ENCODE results near the gene TTC17. TPM values are rescaled to one million over a fixed set of nuclear protein-coding genes. Genes with fewer than 3 reads are reported as not detected.
"Not testable (repeated sequence)": the region's sequence is repeated elsewhere in the genome, so short reads cannot be mapped to it uniquely, and the experiment has no call there.

TTC17 gene
- total RNA-seq = 28.6 TPM
- long read RNA-seq, full-length matches to known transcripts = 12 of 67 reads
- long read RNA-seq, partial matches to known transcripts = 10 of 67 reads
- long read RNA-seq, other reads (novel, unspliced or antisense) = 45 of 67 reads

DNA sequence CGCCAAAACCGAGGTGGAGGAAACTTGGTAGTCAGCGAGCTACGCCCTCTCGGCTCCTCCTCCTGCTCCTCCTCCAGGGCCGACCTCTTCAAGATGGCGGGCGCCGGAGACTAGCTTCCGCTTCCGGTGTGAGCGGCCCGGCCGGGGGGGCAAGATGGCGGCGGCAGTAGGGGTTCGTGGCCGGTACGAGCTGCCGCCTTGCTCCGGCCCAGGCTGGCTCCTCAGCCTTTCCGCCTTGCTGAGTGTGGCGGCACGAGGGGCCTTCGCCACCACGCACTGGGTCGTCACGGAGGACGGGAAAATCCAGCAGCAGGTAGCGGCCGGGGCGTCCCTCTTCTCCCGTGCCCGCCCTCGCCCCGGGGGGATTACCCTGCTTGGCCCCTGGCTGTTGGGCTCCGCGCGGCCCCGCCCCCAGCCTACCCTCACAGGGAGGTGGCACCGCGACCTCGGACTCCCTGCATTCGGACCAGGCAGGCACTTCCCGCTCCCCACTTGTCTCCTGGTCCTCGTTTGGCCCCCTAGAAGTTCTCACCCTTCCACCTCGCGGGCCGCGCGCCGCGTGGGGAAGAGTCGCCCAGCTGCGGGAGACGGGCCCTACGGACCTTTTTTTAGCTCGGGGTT, at the start of gene TTC17:
Gene TTC17, plus strand, starts transcription at position 120 of the 621 bp plus-strand sequence. Its CDS starts 35 bp downstream, at position 155.
- intact Hi-C loops (cut with DNase I) = no loop called here
- DNase-seq = peak; percentile 98
- ATAC-seq (ENCODE audit: poor library complexity) = peak; percentile 99

GRCh38 chr11:43311791-43312607, 46.7 kb upstream of the TTC17 start, which contains the start of gene API5:
Gene API5 (plus strand): TSS chr11:43311996. CDS start chr11:43312128, 132 bp downstream.
- intact Hi-C loops (cut with DNase I) = no loop called here
- ATAC-seq (ENCODE audit: poor library complexity) (peak; percentile 100), DNase-seq (peak; percentile 95)

- intact Hi-C loops (cut with DNase I) = no loop called here
- no peak for ATAC-seq (ENCODE audit: poor library complexity)
- DNase-seq = no peak
Observed at GRCh38 chr11:43315966-43316365, 42.8 kb upstream of the TTC17 start.

DNA sequence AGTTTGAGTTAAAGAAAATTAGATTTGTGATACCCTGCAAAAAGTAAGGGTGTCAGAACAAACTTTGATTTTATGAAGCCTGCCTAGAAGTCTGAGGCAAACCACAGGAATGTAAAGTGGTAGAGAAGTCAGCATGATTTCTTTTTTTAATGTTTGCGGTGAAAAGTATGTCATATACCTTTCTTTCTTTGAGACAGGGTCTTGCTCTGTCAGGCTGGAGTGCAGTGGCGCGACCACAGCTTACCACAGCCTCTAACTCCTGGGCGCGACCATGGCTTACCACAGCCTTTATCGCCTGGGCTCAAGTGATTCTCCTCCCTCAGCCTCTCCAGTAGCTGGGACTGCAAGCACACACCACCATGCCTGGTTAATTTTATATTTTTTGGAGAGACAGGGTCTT, 42.3 kb upstream of the TTC17 start:
- DNase-seq (no peak), ATAC-seq (ENCODE audit: poor library complexity) (no peak)
- intact Hi-C loops (cut with DNase I) = no loop called here

DNA sequence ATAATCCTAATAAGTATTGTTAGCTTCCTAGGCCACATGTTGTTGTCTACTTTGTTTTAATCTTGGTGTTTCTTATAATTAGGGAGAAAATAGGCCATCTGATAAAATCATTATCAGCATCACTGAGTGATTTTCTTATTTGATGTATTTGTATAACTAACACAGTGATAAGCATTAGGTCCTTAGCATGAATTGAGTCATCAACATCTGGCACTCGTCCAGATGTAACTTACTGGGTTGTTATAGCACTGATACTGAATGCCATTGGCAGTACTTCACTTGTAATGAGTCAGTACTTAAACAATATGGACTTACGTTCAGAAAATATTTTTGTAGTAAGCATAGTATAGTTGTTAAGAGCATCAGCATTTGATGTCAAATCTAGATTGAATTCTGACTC, 30.7 kb upstream of the TTC17 start:
- DNase-seq (no peak), ATAC-seq (ENCODE audit: poor library complexity) (no peak)
- intact Hi-C loops (cut with DNase I) = no loop called here

DNA sequence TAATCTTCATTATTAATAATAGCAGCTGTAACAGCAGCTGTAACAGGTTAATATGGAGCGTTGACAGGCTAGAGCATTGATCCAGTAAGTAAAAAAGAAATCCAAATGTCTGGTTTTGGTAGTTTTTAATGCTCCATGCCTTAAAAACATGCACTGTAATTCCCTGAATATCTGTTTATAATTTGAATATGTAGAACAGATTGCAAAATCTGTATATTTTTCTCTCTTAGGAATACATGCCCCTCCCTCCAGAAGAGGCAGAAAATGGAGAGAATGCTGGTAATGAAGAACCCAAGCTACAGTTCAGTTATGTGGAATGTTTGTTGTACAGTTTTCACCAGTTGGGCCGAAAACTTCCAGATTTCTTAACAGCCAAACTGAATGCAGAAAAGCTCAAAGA, 30.2 kb upstream of the TTC17 start:
- DNase-seq = no peak
- no peak for ATAC-seq (ENCODE audit: poor library complexity)
- intact Hi-C loops (cut with DNase I) = no loop called here

DNA sequence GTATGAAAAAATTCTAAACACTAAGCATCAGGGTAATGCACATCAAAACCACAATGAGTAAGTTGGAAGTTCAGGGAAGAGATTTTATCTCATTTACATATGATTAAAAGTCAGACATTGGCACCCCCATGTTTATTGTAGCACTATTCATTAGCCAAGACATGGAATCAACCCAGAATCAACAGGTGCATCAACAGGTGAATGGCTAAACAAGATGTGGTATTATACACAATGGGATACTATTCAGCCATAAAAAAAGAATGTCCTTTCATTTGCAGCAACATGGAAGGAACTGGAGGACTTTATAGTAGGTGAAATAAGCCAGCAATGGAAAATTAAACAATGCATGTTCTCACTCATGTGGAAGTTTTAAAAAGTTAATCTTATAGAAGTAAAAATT, 17.6 kb upstream of the TTC17 start:
- no peak for ATAC-seq (ENCODE audit: poor library complexity)
- intact Hi-C loops (cut with DNase I) = no loop called here

GRCh38 chr11:43351426-43351825, 7.3 kb upstream of the TTC17 start:
- DNase-seq; ATAC-seq (ENCODE audit: poor library complexity); intact Hi-C loops (cut with DNase I): not testable (repeated sequence)

More for the DNA sequence above, 17.6 kb upstream of the TTC17 start:
- no peak for DNase-seq

- DNase-seq = no peak
- intact Hi-C loops (cut with DNase I) = no loop called here
- ATAC-seq (ENCODE audit: poor library complexity) = no peak
Observed at GRCh38 chr11:43354311-43354710, 4.4 kb upstream of the TTC17 start.

- intact Hi-C loops (cut with DNase I) = no loop called here
- DNase-seq (no peak), ATAC-seq (ENCODE audit: poor library complexity) (no peak)
Observed at GRCh38 chr11:43356336-43356735, 2.4 kb upstream of the TTC17 start.

DNA sequence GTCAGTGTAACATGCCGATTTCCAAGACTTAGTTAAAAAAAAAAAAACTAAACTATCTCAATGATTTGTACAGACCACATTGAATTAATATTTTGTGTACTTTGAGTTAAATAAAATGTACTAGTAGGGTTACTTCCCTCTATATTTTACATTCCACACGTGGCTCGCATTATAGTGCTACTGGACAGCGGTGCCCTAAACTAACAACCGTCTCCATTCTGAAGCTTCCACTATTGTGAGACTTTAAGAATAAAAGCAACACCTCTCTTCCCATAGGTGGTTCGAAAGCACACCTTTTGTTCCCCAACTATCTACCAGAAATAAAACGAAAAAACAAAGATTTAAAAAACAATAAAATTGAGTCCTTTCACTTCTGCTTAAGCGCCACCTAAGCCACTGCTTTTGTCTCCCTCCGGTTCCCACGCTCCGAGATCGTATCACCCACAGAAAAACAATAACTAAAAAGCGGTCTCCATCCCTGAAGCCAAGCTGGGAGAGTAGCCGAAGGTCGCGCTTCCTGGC, 380 bp upstream of the TTC17 start:
- peak; percentile 29 for ATAC-seq (ENCODE audit: poor library complexity)
- DNase-seq = no peak
- intact Hi-C loops (cut with DNase I) = no loop called here

GRCh38 chr11:43359422-43359818, 700 bp downstream of the TTC17 start:
- ATAC-seq (ENCODE audit: poor library complexity) = peak; percentile 28
- no peak for DNase-seq
- intact Hi-C loops (cut with DNase I) = no loop called here

- intact Hi-C loops (cut with DNase I) = no loop called here
- DNase-seq (no peak), ATAC-seq (ENCODE audit: poor library complexity) (no peak)
Observed at GRCh38 chr11:43360361-43361032, 1.8 kb downstream of the TTC17 start.

DNA sequence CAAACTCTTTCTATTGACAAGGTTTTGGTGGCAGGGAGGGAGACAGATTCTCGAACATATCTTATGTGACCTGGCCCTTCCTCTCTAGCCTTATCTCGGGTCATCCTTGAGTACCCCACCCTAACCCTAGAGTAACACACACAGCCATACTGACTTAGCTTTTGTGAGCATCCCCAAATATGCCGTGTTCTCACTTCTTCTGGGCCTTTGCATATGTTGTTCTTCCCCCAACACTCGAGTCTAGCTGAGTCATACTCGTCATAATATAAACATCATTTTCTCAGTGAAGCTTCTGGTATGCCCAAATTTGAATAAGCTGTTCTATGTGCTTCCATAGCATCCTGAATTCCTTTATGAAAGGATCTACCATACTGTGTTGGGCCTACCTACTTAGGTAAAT, 8.0 kb downstream of the TTC17 start:
- DNase-seq (no peak), ATAC-seq (ENCODE audit: poor library complexity) (no peak)
- intact Hi-C loops (cut with DNase I) = no loop called here

DNA sequence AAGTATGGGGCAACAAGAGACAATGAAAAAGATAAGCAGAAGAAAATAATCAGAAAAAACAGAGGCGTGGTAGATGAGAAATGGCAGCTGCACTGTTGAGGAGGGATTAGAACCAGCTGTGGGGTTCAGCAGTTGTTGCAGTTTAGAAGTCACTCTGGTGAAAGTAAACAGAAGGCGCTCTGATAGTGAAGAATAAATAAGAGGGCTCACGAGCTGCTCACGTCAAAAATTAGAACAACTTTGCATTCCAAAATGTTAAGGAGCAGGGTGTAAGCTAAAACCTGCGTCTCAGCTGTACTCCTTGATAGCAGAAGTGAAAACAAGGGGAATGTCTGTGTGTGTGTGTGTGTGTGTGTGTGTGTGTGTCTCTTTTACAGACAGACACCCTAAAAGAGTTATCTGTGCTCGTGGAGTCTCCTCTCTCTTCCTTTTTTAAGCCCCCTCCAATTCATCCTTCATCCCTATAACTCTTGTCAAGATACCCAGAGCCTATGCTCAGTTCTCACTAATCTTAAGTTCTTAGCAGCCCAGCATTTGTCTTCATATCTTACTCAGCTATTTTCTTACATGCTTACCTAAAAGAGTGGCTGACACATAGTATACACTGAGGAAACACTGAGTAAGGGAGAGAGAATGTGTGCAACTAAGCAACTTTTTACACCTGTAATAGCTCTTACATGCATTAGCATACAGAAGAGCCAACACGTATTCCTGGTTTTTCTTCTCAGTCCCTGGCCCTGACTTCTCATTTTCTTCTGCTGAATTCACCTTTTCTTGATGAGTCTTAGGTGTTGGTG, 8.9 kb downstream of the TTC17 start:
- DNase-seq (no peak), ATAC-seq (ENCODE audit: poor library complexity) (no peak)
- intact Hi-C loops (cut with DNase I) = no loop called here

GRCh38 chr11:43376065-43376464, 17.3 kb downstream of the TTC17 start:
- intact Hi-C loops (cut with DNase I) = no loop called here
- no peak for DNase-seq
- ATAC-seq (ENCODE audit: poor library complexity) = no peak

- intact Hi-C loops (cut with DNase I) = no loop called here
- DNase-seq = no peak
- no peak for ATAC-seq (ENCODE audit: poor library complexity)
Observed at GRCh38 chr11:43376594-43376993, 17.9 kb downstream of the TTC17 start.

- intact Hi-C loops (cut with DNase I) = no loop called here
- DNase-seq (no peak), ATAC-seq (ENCODE audit: poor library complexity) (no peak)
Observed at GRCh38 chr11:43377389-43377788, 18.7 kb downstream of the TTC17 start.

All from Right ventricle myocardium superior (tissue), 1 donor.